Common myeloid progenitor, CD34-positive (primary cell): ENCODE data around the gene ADAMTS8.

Source experiments
- CTCF ChIA-PET: fragments of 350-600 bp; sonication (Branson Sonifier 250); formaldehyde crosslinking; loops from one replicate; lab custom pipeline; 2021; ENCODE audit warnings: antibody characterized with exemption; lab: Charles Lee
- POLR2A ChIA-PET: fragments of 350-600 bp; sonication (Branson Sonifier 250); formaldehyde crosslinking; loops from one replicate; lab custom pipeline; 2021; ENCODE audit warnings: antibody characterized with exemption; lab: Charles Lee
- DNase-seq, 3 donors: peaks; one replicate each; pipeline versions ENCODE4 v3.0.0 to v3.0.0-alpha.2; 2013
- H3K27ac ChIP-seq, 2 experiments: 1 replicate in 1 of 2; 2 replicates in 1 of 2; pipeline ENCODE4 v1.7.0; 2013; ENCODE audit warnings: inconsistent platforms in 2 of 2, low read length in 2 of 2, mild to moderate bottlenecking in 2 of 2, low read depth in 1 of 2, moderate library complexity in 1 of 2; ENCODE audit not compliant: severe bottlenecking in 2 of 2, insufficient read depth in 1 of 2, poor library complexity in 1 of 2
- H3K27me3 ChIP-seq, 5 experiments: replicated peaks in 2 of 5; 1 replicate in 3 of 5; 2 replicates in 2 of 5; pipeline versions ENCODE4 v1.6.1 to v1.7.0; 2013; ENCODE audit warnings: low read length in 4 of 5, mild to moderate bottlenecking in 2 of 5, moderate library complexity in 2 of 5, inconsistent platforms in 1 of 5; ENCODE audit not compliant: insufficient read depth in 5 of 5, control insufficient read depth in 4 of 5
- H3K36me3 ChIP-seq, 4 experiments: 1 replicate in 2 of 4; 2 replicates in 2 of 4; pipeline versions ENCODE4 v1.6.1 to v1.7.0; 2013; ENCODE audit warnings: low read length in 3 of 4, control low read depth in 1 of 4, mild to moderate bottlenecking in 1 of 4; ENCODE audit not compliant: control insufficient read depth in 4 of 4, insufficient read depth in 4 of 4
- H3K4me1 ChIP-seq, 4 experiments: 1 replicate in 3 of 4; 2 replicates in 1 of 4; pipeline versions ENCODE4 v1.6.1 to v1.7.1; 2013; ENCODE audit warnings: low read length in 3 of 4, mild to moderate bottlenecking in 3 of 4, control low read depth in 1 of 4, inconsistent platforms in 1 of 4, moderate library complexity in 1 of 4; ENCODE audit not compliant: control insufficient read depth in 4 of 4, insufficient read depth in 4 of 4; ENCODE audit errors: control extremely low read depth in 1 of 4
- H3K4me3 ChIP-seq, 7 experiments: 1 replicate in 4 of 7; 2 replicates in 3 of 7; pipeline versions ENCODE4 v1.5.1 to v1.7.0; 2013; ENCODE audit warnings: mild to moderate bottlenecking in 7 of 7, low read length in 6 of 7, moderate library complexity in 6 of 7, inconsistent platforms in 2 of 7, low read depth in 2 of 7, control low read depth in 1 of 7; ENCODE audit not compliant: insufficient read depth in 4 of 7, control insufficient read depth in 1 of 7; ENCODE audit errors: extremely low read depth in 1 of 7
- H3K9me3 ChIP-seq, 5 experiments: 1 replicate in 4 of 5; 2 replicates in 1 of 5; pipeline versions ENCODE4 v1.6.1 to v1.7.1; 2013; ENCODE audit warnings: low read length in 4 of 5, mild to moderate bottlenecking in 2 of 5, inconsistent platforms in 1 of 5, low read depth in 1 of 5, moderate library complexity in 1 of 5; ENCODE audit not compliant: control insufficient read depth in 4 of 5, insufficient read depth in 2 of 5; ENCODE audit errors: control extremely low read depth in 1 of 5
- WGBS: methylation state at CpG from one replicate; pipeline ENCODE4 v1.1.5; 2013; ENCODE audit not compliant: insufficient coverage; 5-methylcytosine and 5-hydroxymethylcytosine counted together

ADAMTS8 gene

DNA sequence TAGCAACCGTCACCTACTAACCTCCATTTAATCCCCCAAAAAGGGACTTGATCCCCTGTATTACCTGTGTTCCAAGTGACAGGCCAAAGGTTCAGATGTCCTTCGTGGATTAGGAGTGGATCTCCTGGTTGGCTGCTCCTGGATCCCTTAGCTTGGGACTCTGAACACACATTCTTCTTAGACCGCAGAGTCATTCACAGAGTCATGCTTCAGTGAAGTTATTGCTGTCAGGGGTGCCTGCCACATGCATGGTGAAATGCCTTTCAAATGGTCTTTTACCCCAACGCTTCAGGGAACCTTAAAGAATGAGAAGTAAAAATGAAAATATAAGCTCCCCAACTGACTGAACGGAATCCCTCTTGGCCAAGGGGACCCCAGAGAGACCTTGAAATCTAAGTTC, 49.1 kb downstream of the ADAMTS8 start:
- peaks cover 0 to 3% (median 0%) of the 10 kb centered on the region in 5 experiments for H3K9me3 ChIP-seq
- no peak overlapping the region for H3K4me3 ChIP-seq
- H3K36me3 ChIP-seq: no peaks in the 10 kb centered on the region
- H3K4me1 ChIP-seq: peaks cover 6 to 12% (median 9%) of the 10 kb centered on the region in 4 experiments
- ChIA-PET POLR2A (no interaction called here), CTCF (no interaction called here)
- DNase-seq: no peak
- H3K27me3 ChIP-seq: peaks cover 0 to 6% (median 5%) of the 10 kb centered on the region in 5 experiments
- WGBS: 100% methylated on average over 4 of the region's 5 CpGs
- H3K27ac ChIP-seq: no peak overlapping the region

GRCh38 chr11:130370845-130371590, 57.4 kb downstream of the ADAMTS8 start:
- WGBS: 84% methylated on average over 8 of the region's 10 CpGs
- no peak for DNase-seq
- CTCF ChIA-PET: interaction anchor here (1.1 to 1.7 kb wide), 5 partner anchors 12 to 163 kb away, joined by 3 to 5 read pairs (median 3); no protein-coding TSS in a partner anchor
- Histone ChIP-seq H3K9me3 (no peaks in the 10 kb centered on the region), H3K27ac (no peak overlapping the region), H3K4me3 (no peak overlapping the region), H3K27me3 (peaks cover 0 to 2% (median 0%) of the 10 kb centered on the region in 5 experiments), H3K36me3 (no peaks in the 10 kb centered on the region), H3K4me1 (no peaks in the 10 kb centered on the region)
- POLR2A ChIA-PET: no interaction called here

DNA sequence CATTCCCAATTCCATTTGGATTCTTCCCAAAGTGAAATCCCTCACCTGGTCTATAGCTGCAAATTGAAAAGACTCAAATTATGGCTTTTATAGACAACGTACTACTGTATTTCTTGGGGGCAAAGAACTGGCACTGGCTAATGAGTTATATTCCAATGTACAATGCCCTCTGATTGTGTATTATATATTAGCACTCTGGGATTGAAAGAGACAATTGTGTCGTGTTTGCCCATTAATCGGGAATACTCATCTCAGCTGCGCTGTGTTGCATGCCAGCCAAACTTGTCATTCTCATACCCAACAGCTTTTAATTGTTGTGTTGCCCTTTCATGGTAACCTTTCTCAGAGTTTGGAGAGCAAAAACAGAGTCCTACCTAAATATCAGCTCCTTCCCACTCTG, 58.7 kb downstream of the ADAMTS8 start:
- ChIA-PET CTCF (interaction anchor here (1.0 to 1.6 kb wide), 3 partner anchors 10 to 157 kb away, joined by 3 read pairs; no protein-coding TSS in a partner anchor), POLR2A (no interaction called here)
- H3K4me1 ChIP-seq: no peaks in the 10 kb centered on the region
- H3K36me3 ChIP-seq: no peaks in the 10 kb centered on the region
- no peaks in the 10 kb centered on the region for H3K27me3 ChIP-seq
- H3K9me3 ChIP-seq: no peaks in the 10 kb centered on the region
- DNase-seq: no peak
- H3K27ac ChIP-seq: no peak overlapping the region
- H3K4me3 ChIP-seq: no peak overlapping the region
- WGBS: 100% methylated on average over 3 of the region's 4 CpGs

GRCh38 chr11:130369141-130369691, 59.2 kb downstream of the ADAMTS8 start:
- CTCF ChIA-PET: interaction anchor here (1.0 kb wide), 1 partner anchor 11 kb away, joined by 3 read pairs; no protein-coding TSS in a partner anchor
- Histone ChIP-seq H3K27me3 (no peaks in the 10 kb centered on the region), H3K4me1 (no peaks in the 10 kb centered on the region), H3K27ac (no peak overlapping the region), H3K9me3 (no peaks in the 10 kb centered on the region), H3K4me3 (no peak overlapping the region), H3K36me3 (no peaks in the 10 kb centered on the region)
- POLR2A ChIA-PET: no interaction called here
- 96% methylated on average over 6 of the region's 6 CpGs for WGBS
- DNase-seq: no peak

GRCh38 chr11:130359419-130359818, 69.0 kb downstream of the ADAMTS8 start:
- no peaks in the 10 kb centered on the region for H3K27me3 ChIP-seq
- no peaks in the 10 kb centered on the region for H3K36me3 ChIP-seq
- no peak overlapping the region for H3K4me3 ChIP-seq
- no peaks in the 10 kb centered on the region for H3K4me1 ChIP-seq
- peak; percentile 4 to 58 (median 21) for DNase-seq
- peaks cover 5 to 45% (median 14%) of the 10 kb centered on the region in 5 experiments for H3K9me3 ChIP-seq
- ChIA-PET POLR2A (no interaction called here), CTCF (interaction anchor here (0.8 to 1.4 kb wide), 2 partner anchors 10 to 11 kb away, joined by 3 read pairs; no protein-coding TSS in a partner anchor)
- no peak overlapping the region for H3K27ac ChIP-seq

GRCh38 chr11:130358398-130358797, 70.0 kb downstream of the ADAMTS8 start:
- Histone ChIP-seq H3K36me3 (no peaks in the 10 kb centered on the region), H3K4me1 (no peaks in the 10 kb centered on the region), H3K27me3 (no peaks in the 10 kb centered on the region), H3K4me3 (no peak overlapping the region), H3K9me3 (peaks cover 5 to 53% (median 16%) of the 10 kb centered on the region in 5 experiments), H3K27ac (no peak overlapping the region)
- no peak for DNase-seq
- POLR2A ChIA-PET: no interaction called here
- CTCF ChIA-PET: no interaction called here
